Fibroblast of mammary gland (primary cell): ENCODE measurements around the gene STARD3.

Experiments
- DNase-seq: peaks from one replicate; pipeline ENCODE4 v3.0.0-alpha.2; 2010; ENCODE audit warnings: low read depth
- H3K4me3 ChIP-seq: 2 replicates; pipeline ENCODE4 v1.5.1; 2011; ENCODE audit warnings: low read depth, mild to moderate bottlenecking, low read length, moderate library complexity; ENCODE audit not compliant: control insufficient read depth
- CTCF ChIP-seq: conservative IDR thresholded peaks from 2 replicates; pipeline ENCODE4 v1.5.1; 2011; ENCODE audit warnings: low read depth, low read length, inconsistent platforms; ENCODE audit not compliant: control insufficient read depth, insufficient read depth

STARD3 gene

GRCh38 chr17:39632153-39632941 is 4.6 kb upstream of the STARD3 start:
- no peak for DNase-seq
- TF ChIP-seq CTCF: no peak
- no peak overlapping the region for H3K4me3 ChIP-seq

GRCh38 chr17:39633570-39634183 is 3.3 kb upstream of the STARD3 start:
- no peak for TF ChIP-seq CTCF
- no peak for DNase-seq
- no peak overlapping the region for H3K4me3 ChIP-seq

GRCh38 chr17:39634384-39634871 is 2.5 kb upstream of the STARD3 start:
- TF ChIP-seq CTCF: peak; percentile 68
- DNase-seq: peak; percentile 50
- H3K4me3 ChIP-seq: no peak overlapping the region

GRCh38 chr17:39635614-39636176 is 1.2 kb upstream of the STARD3 start:
- TF ChIP-seq CTCF: no peak
- H3K4me3 ChIP-seq: no peak overlapping the region
- no peak for DNase-seq

GRCh38 chr17:39636587-39636926 is 387 bp upstream of the STARD3 start:
- no peak for TF ChIP-seq CTCF

DNA sequence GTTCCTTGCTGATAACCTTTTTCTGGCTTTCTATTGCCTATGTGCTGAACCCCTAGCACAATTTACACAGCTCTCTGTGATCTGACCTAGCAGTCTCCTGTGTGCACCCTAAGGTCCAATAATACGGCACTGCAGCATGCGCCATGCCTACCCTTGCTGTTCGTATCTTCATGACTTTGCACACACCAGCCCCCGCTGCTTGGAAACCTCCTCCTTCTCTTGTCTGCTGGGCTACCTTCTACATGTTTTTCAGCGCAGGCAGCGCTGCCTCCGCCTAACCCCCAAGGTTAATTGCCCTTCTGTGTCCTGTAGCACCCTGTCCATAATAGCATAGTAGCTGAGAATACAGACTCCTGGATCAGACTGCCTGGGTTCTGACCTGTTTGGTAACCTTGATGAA is 1.4 kb downstream of the STARD3 start:
- no peak overlapping the region for H3K4me3 ChIP-seq
- DNase-seq: no peak
- no peak for TF ChIP-seq CTCF

More at GRCh38 chr17:39636587-39636926, 387 bp upstream of the STARD3 start:
- DNase-seq: no peak
- H3K4me3 ChIP-seq: peak overlapping the region; percentile 77
